ENCODE data around the gene AP2A1.

AP2A1 gene

GRCh38 chr19:49749771-49750170 is 17.0 kb upstream of the AP2A1 start:
- no peaks in the 10 kb centered on the region for H3K27me3 ChIP-seq (ENCODE audit: low read length)
- H3K36me3 ChIP-seq (ENCODE audit: low read length), result no peaks in the 10 kb centered on the region
- no peak overlapping the region for H2AFZ ChIP-seq (ENCODE audit: low read depth, low read length, severe bottlenecking)
- H3K79me2 ChIP-seq (ENCODE audit: insufficient read depth, low read length), result no peaks in the 10 kb centered on the region
- TF ChIP-seq EZH2phosphoT487 (conservative IDR thresholded peaks at IDR 0.05; ENCODE audit: low read length) (no peak), CTCF (IDR thresholded peaks at IDR 0.05; ENCODE audit: insufficient read depth, low read length, poor library complexity, severe bottlenecking) (no peak)
- H3F3A ChIP-seq (ENCODE audit: insufficient read depth), result no peaks in the 10 kb centered on the region
- no peaks in the 10 kb centered on the region for H3K9me2 ChIP-seq (replicated peaks; ENCODE audit: insufficient read depth, low read length)
- H4K20me1 ChIP-seq (ENCODE audit: low read depth, low read length), result no peaks in the 10 kb centered on the region
- H3K9ac ChIP-seq (ENCODE audit: low read length), result no peak overlapping the region
- H3K27ac ChIP-seq (ENCODE audit: low read depth, low read length), result no peak overlapping the region
- H3K9me3 ChIP-seq (ENCODE audit: insufficient read depth, low read length), result peaks cover 7% of the 10 kb centered on the region; the same call in 1 of the 2 replicates
- H3K4me2 ChIP-seq (ENCODE audit: low read depth, low read length, poor library complexity, severe bottlenecking), result no peak overlapping the region
- no peak overlapping the region for H3K4me3 ChIP-seq (ENCODE audit: insufficient read depth, low read length, poor library complexity, severe bottlenecking)

GRCh38 chr19:49752701-49753100 is 14.1 kb upstream of the AP2A1 start:
- no peaks in the 10 kb centered on the region for H3K27me3 ChIP-seq (ENCODE audit: low read length)
- H3K36me3 ChIP-seq (ENCODE audit: low read length), result no peaks in the 10 kb centered on the region
- no peaks in the 10 kb centered on the region for H3F3A ChIP-seq (ENCODE audit: insufficient read depth)
- H2AFZ ChIP-seq (ENCODE audit: low read depth, low read length, severe bottlenecking), result no peak overlapping the region
- H3K79me2 ChIP-seq (ENCODE audit: insufficient read depth, low read length), result no peaks in the 10 kb centered on the region
- TF ChIP-seq EZH2phosphoT487 (conservative IDR thresholded peaks at IDR 0.05; ENCODE audit: low read length) (no peak), CTCF (IDR thresholded peaks at IDR 0.05; ENCODE audit: insufficient read depth, low read length, poor library complexity, severe bottlenecking) (no peak)
- H3K4me3 ChIP-seq (ENCODE audit: insufficient read depth, low read length, poor library complexity, severe bottlenecking), result no peak overlapping the region
- no peaks in the 10 kb centered on the region for H4K20me1 ChIP-seq (ENCODE audit: low read depth, low read length)
- H3K9me2 ChIP-seq (replicated peaks; ENCODE audit: insufficient read depth, low read length), result no peaks in the 10 kb centered on the region
- H3K9me3 ChIP-seq (ENCODE audit: insufficient read depth, low read length), result peaks cover 7% of the 10 kb centered on the region; the same call in 1 of the 2 replicates
- no peak overlapping the region for H3K4me2 ChIP-seq (ENCODE audit: low read depth, low read length, poor library complexity, severe bottlenecking)
- H3K27ac ChIP-seq (ENCODE audit: low read depth, low read length), result no peak overlapping the region
- H3K9ac ChIP-seq (ENCODE audit: low read length), result no peak overlapping the region

GRCh38 chr19:49755956-49756355 is 10.8 kb upstream of the AP2A1 start:
- TF ChIP-seq CTCF (IDR thresholded peaks at IDR 0.05; ENCODE audit: insufficient read depth, low read length, poor library complexity, severe bottlenecking) (no peak), EZH2phosphoT487 (conservative IDR thresholded peaks at IDR 0.05; ENCODE audit: low read length) (no peak)
- Histone ChIP-seq H3K4me3 (ENCODE audit: insufficient read depth, low read length, poor library complexity, severe bottlenecking) (no peak overlapping the region), H4K20me1 (ENCODE audit: low read depth, low read length) (no peaks in the 10 kb centered on the region), H3K4me2 (ENCODE audit: low read depth, low read length, poor library complexity, severe bottlenecking) (no peak overlapping the region), H3K9me2 (replicated peaks; ENCODE audit: insufficient read depth, low read length) (no peaks in the 10 kb centered on the region), H3K79me2 (ENCODE audit: insufficient read depth, low read length) (no peaks in the 10 kb centered on the region), H2AFZ (ENCODE audit: low read depth, low read length, severe bottlenecking) (no peak overlapping the region), H3K36me3 (ENCODE audit: low read length) (no peaks in the 10 kb centered on the region), H3K9me3 (ENCODE audit: insufficient read depth, low read length) (peaks cover 7% of the 10 kb centered on the region; the same call in 1 of the 2 replicates), H3K9ac (ENCODE audit: low read length) (no peak overlapping the region), H3K27me3 (ENCODE audit: low read length) (no peaks in the 10 kb centered on the region), H3K27ac (ENCODE audit: low read depth, low read length) (no peak overlapping the region), H3F3A (ENCODE audit: insufficient read depth) (no peaks in the 10 kb centered on the region)

Measured in SU-DHL-6 (cell line).